Skeletal muscle cell (primary cell): Measurements from ENCODE around the gene DGKE.
A peak's percentile ranks its signal among the peaks of the same experiment; 100 is the strongest.

Source experiments
- DNase-seq: peaks from one replicate; pipeline ENCODE4 v3.0.0-alpha.2; 2010; ENCODE audit warnings: low read depth
- H3K4me3 ChIP-seq: 2 replicates; pipeline ENCODE4 v1.5.1; 2011; ENCODE audit warnings: low read depth, mild to moderate bottlenecking, control low read depth, low read length, moderate library complexity

The DGKE gene

GRCh38 chr17:56884483-56885311, 50.7 kb downstream of the DGKE start:
- no peak overlapping the region for H3K4me3 ChIP-seq
- no peak for DNase-seq

GRCh38 chr17:56885312-56885657, 51.3 kb downstream of the DGKE start:
- no peak overlapping the region for H3K4me3 ChIP-seq
- no peak for DNase-seq

- no peak overlapping the region for H3K4me3 ChIP-seq
- no peak for DNase-seq
Observed at GRCh38 chr17:56886288-56886731, 52.4 kb downstream of the DGKE start.

GRCh38 chr17:56887105-56887504, 53.2 kb downstream of the DGKE start:
- no peak overlapping the region for H3K4me3 ChIP-seq
- no peak for DNase-seq

- no peak overlapping the region for H3K4me3 ChIP-seq
- DNase-seq: no peak
Observed at GRCh38 chr17:56887552-56888467, 53.9 kb downstream of the DGKE start.

- H3K4me3 ChIP-seq: no peak overlapping the region
- DNase-seq: no peak
Observed at GRCh38 chr17:56890390-56890789, 56.4 kb downstream of the DGKE start.

- no peak overlapping the region for H3K4me3 ChIP-seq
- DNase-seq: no peak
Observed at GRCh38 chr17:56890906-56891674, 57.1 kb downstream of the DGKE start.

GRCh38 chr17:56891751-56892150, 57.8 kb downstream of the DGKE start:
- no peak overlapping the region for H3K4me3 ChIP-seq
- DNase-seq: no peak

- H3K4me3 ChIP-seq: no peak overlapping the region
- no peak for DNase-seq
Observed at GRCh38 chr17:56892333-56892732, 58.4 kb downstream of the DGKE start.

GRCh38 chr17:56893503-56893902, 59.6 kb downstream of the DGKE start:
- H3K4me3 ChIP-seq: no peak overlapping the region
- no peak for DNase-seq

- DNase-seq: no peak
- no peak overlapping the region for H3K4me3 ChIP-seq
Observed at GRCh38 chr17:56894859-56895455, 61.0 kb downstream of the DGKE start.

- no peak for DNase-seq
- H3K4me3 ChIP-seq: no peak overlapping the region
Observed at GRCh38 chr17:56896217-56896967, 62.4 kb downstream of the DGKE start.

GRCh38 chr17:56896968-56897359, 63.0 kb downstream of the DGKE start:
- no peak overlapping the region for H3K4me3 ChIP-seq
- no peak for DNase-seq

- no peak for DNase-seq
- no peak overlapping the region for H3K4me3 ChIP-seq
Observed at GRCh38 chr17:56897646-56898424, 63.9 kb downstream of the DGKE start.

GRCh38 chr17:56898874-56899273, 64.9 kb downstream of the DGKE start:
- no peak overlapping the region for H3K4me3 ChIP-seq
- no peak for DNase-seq

- no peak overlapping the region for H3K4me3 ChIP-seq
- no peak for DNase-seq
Observed at GRCh38 chr17:56899403-56899802, 65.5 kb downstream of the DGKE start.

GRCh38 chr17:56902348-56902747, 68.4 kb downstream of the DGKE start:
- no peak overlapping the region for H3K4me3 ChIP-seq
- DNase-seq: peak; percentile 32

GRCh38 chr17:56903560-56903959, 69.6 kb downstream of the DGKE start:
- DNase-seq: no peak
- H3K4me3 ChIP-seq: no peak overlapping the region
